Gastroesophageal sphincter (tissue), 3 donors: ENCODE results near the gene FARSA.

ENCODE experiments used
- CTCF ChIP-seq, 4 experiments: fragments of 200-600 bp in 2 of 4; fragments of 450-650 bp in 2 of 4; sonication (generic) in 1 of 4; IDR thresholded peaks; one replicate each; pipeline ENCODE4 v1.5.1; 2017 to 2019; ENCODE audit warnings: antibody characterized with exemption in 4 of 4, mild to moderate bottlenecking in 2 of 4, moderate library complexity in 2 of 4
- EP300 ChIP-seq: sonication (generic); formaldehyde crosslinking; IDR thresholded peaks from one replicate; pipeline ENCODE4 v1.6.1; 2017; ENCODE audit warnings: antibody characterized with exemption, mild to moderate bottlenecking

- no peak for TF ChIP-seq CTCF (IDR thresholded peaks at IDR 0.05)
- no peak for TF ChIP-seq EP300
Observed at GRCh38 chr19:12913011-12913561, 20.4 kb downstream of the FARSA start.
